CD4-positive, alpha-beta T cell treated with Interleukin-15 for 4 hours (primary cell): ENCODE data around the gene SCNN1A.

Experiments used
- DNase-seq: peaks from one replicate; pipeline ENCODE4 v3.0.0-alpha.2; 2020; ENCODE audit warnings: low spot score

SCNN1A gene

GRCh38 chr12:6375269-6376078, at the start of gene SCNN1A:
Gene SCNN1A, minus strand, starts transcription at chr12:6375563. Its CDS starts 780 bp downstream, at chr12:6374783.
- DNase-seq = no peak

DNA sequence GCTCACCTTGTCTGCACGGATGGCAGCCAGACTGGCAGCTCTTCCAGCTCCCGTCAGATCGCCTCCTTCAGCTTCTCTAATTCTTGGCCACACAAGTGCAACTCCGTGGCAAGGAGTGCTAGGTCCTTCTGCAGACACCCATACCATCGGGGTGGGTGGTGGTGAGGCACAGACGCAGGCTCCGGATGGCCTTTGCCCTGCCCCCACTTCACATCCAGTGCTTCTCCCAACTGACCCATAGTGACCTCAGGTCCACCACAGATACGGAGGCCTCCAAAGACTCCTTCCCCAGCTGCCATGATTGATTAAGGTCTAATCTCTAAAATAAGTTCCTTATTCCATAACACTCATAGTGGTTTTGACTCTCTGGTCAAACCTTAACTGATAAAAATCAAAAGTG, 49.5 kb upstream of the SCNN1A start:
- no peak for DNase-seq

- DNase-seq = no peak
Observed at GRCh38 chr12:6424008-6424347, 48.6 kb upstream of the SCNN1A start.

- peak; percentile 88 for DNase-seq
Observed at GRCh38 chr12:6423267-6424007, 48.1 kb upstream of the SCNN1A start.

- DNase-seq = no peak
Observed at GRCh38 chr12:6420364-6420763, 45.0 kb upstream of the SCNN1A start.

DNA sequence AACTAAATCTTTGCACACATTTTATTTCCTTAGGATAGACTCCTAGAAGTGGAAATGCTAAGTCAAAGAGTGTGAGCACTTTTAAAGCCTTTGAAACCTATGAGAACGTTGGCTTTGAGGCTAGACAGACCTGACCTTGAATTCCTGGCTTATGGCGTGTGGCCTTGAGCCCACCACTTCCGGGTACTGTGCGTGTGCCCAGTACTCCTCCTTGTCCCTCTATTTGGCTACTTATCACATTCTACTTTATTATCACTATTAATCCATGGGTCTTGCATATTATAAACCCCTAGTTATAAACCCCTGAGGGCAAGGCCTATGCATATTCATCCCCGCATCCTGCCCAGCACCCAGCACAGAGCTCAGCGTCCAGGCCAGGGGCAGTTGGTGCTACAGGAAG, 43.4 kb upstream of the SCNN1A start:
- DNase-seq = no peak

GRCh38 chr12:6416596-6416995, 41.2 kb upstream of the SCNN1A start:
- DNase-seq = no peak

DNA sequence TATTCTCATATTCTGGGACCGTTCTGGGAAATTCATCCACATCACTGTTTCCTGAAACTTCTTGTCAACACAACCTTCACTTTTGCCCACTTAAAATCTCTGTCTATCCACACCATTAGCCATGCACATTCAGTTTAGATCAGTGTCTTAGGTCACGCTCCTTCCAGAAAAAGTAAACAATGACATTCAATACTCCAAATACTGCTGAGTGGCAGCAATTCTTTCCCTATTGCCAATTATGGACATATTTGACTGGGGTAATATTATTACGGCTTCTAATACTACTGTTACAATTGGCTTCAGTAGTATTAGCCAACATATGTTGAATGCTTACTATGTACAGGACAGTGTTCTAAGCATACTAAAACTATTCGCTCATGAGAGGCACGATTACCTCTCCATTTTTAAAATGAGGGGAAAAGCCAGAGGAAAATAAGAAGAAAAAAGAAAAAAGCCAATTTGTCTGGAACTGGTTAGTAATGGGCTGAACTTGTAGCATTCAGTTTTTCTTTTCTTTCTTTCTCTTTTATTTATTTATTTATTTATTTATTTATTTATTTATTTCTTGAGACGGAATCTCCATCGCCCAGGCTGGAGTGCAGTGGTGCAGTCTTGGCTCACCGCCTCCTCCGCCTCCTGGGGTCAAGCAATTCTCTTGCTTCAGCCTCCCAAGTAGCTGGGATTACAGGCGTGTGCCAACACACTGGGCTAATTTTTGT, 32.0 kb upstream of the SCNN1A start:
- no peak for DNase-seq

- DNase-seq = no peak
Observed at GRCh38 chr12:6405963-6406362, 30.6 kb upstream of the SCNN1A start.

- DNase-seq = no peak
Observed at GRCh38 chr12:6404390-6404789, 29.0 kb upstream of the SCNN1A start.

- DNase-seq = no peak
Observed at GRCh38 chr12:6399884-6400644, 24.7 kb upstream of the SCNN1A start.

GRCh38 chr12:6396031-6396430, 20.7 kb upstream of the SCNN1A start:
- no peak for DNase-seq

DNA sequence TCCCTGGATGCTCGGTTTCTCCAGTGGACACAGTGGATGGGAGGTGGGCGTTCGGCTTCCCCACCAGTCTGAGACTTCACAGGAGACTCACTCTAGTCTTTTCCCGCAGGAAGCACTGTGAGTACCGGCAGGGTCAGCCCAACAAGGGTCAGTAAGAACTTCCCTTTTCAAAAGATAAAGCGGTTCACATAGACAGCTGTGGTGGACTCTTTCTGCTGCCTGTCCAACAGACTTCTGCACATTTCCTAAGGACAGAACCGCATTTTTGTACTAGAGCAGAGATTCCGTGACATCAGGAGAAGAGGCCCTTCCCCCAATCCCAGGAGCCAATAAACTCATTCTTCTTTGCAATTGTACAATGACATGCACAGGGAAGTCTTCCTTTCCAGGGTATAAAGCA, 19.0 kb upstream of the SCNN1A start:
- DNase-seq = no peak

GRCh38 chr12:6393109-6393508, 17.7 kb upstream of the SCNN1A start:
- DNase-seq = no peak

DNA sequence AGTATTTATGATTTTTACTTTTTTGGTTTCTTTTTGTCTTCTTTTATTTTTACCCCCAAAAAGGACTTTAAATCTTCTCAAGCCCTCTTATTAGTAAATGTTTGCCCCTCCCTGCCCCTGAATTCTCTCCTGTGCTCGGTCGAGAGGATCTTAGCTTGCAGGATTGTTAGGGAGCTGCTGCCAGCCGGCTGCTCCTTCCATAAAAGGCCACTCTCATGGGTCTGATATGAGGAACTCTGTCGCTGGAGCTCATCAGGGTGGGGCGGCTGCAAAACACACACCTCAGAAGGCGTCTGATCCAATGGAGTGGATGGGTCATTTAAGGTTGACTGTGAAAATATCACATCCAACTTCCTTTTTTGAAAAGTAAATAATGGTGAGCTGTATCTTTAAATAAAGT, 17.1 kb upstream of the SCNN1A start:
- no peak for DNase-seq

GRCh38 chr12:6391013-6391412, 15.7 kb upstream of the SCNN1A start:
- DNase-seq = no peak

DNA sequence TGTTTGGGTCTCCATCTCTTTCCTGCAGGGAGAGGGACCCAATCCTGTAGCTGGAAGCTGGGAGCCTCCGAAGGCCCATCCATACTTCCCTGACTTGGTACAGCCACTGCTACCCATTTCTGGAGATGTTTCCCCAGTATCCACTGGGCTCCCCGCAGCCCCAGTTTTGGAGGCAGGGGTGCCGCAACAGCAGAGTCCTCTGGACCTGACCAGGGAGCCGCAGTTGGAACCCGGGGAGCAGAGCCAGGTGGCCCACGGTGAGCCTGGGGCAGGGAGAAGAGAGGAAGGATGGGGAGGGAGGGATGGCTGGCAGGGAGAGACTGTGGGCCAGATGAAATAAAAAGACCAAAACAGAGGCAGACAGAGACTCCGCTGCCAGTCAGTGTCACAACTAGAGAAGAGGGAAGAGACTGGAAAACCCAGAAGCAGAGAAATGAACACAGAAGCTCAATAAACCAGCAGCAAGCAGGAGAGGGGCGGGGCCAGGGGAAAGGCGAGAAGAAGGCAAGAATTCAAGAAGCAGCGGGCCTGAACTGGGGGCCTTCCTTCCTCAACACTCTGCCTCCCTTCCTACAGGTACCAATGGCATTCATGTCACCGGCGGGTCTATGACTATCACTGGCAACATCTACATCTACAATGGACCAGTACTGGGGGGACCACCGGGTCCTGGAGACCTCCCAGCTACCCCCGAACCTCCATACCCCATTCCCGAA, 14.9 kb upstream of the SCNN1A start:
- DNase-seq = no peak

- DNase-seq = no peak
Observed at GRCh38 chr12:6387541-6387940, 12.2 kb upstream of the SCNN1A start.

GRCh38 chr12:6386491-6386890, 11.1 kb upstream of the SCNN1A start:
- no peak for DNase-seq

DNA sequence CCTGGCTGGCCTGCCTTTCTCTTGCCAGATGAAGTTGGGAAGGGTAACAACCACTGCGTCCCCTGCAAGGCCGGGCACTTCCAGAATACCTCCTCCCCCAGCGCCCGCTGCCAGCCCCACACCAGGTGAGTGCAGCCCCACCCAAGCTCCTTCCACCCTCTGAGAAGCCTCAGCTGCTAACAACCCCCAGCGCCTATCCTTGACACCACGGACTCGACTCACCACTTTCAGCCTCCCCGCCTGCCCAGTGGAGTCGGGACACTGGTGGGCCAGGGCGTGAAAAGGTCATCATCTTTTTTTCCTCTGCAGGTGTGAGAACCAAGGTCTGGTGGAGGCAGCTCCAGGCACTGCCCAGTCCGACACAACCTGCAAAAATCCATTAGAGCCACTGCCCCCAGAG, 10.7 kb upstream of the SCNN1A start:
- no peak for DNase-seq
